Naive thymus-derived CD4-positive, alpha-beta T cell (primary cell): ENCODE data around the gene PFN3. TPM values are rescaled to one million over a fixed set of nuclear protein-coding genes. Genes with fewer than 3 reads are reported as not detected.
A peak's percentile ranks its signal among the peaks of the same experiment; 100 is the strongest.

ENCODE experiments used
- ATAC-seq: fragments of 150-1000 bp; cut with Tn5 transposase; 2 replicates; pipeline ENCODE4 v1.10.0; 2021; ENCODE audit warnings: mild to moderate bottlenecking, moderate library complexity
- CTCF ChIA-PET: fragments of 350-600 bp; sonication (Branson Sonifier 250); formaldehyde crosslinking; loops from one replicate; lab custom pipeline; 2021; ENCODE audit warnings: antibody characterized with exemption; lab: Charles Lee
- POLR2A ChIA-PET: fragments of 350-600 bp; sonication (Branson Sonifier 250); formaldehyde crosslinking; loops from one replicate; lab custom pipeline; 2021; ENCODE audit warnings: antibody characterized with exemption, inconsistent platforms; lab: Charles Lee
- DNase-seq, 9 donors: peaks; one replicate each; pipeline versions ENCODE4 v3.0.0 to v3.0.0-alpha.2; 2020 to 2022; ENCODE audit warnings: mixed read lengths in 1 of 9
- H3K27ac ChIP-seq: one replicate; pipeline ENCODE4 v1.7.0; 2013; ENCODE audit warnings: mild to moderate bottlenecking, low read depth, low read length, moderate library complexity
- H3K27me3 ChIP-seq, 2 donors: one replicate each; pipeline ENCODE4 v1.7.0; 2013; ENCODE audit warnings: low read length in 2 of 2, mild to moderate bottlenecking in 2 of 2, moderate library complexity in 2 of 2; ENCODE audit not compliant: control insufficient read depth in 2 of 2, insufficient read depth in 2 of 2
- H3K36me3 ChIP-seq, 3 experiments: 1 replicate in 2 of 3; 2 replicates in 1 of 3; pipeline ENCODE4 v1.7.0; 2013; ENCODE audit warnings: low read length in 3 of 3, mild to moderate bottlenecking in 3 of 3, moderate library complexity in 1 of 3; ENCODE audit not compliant: insufficient read depth in 3 of 3, control insufficient read depth in 2 of 3
- H3K4me1 ChIP-seq, 2 donors: one replicate each; pipeline ENCODE4 v1.7.0; 2013; ENCODE audit warnings: low read length in 2 of 2, mild to moderate bottlenecking in 2 of 2, moderate library complexity in 1 of 2; ENCODE audit not compliant: control insufficient read depth in 2 of 2, insufficient read depth in 2 of 2
- H3K4me3 ChIP-seq: 2 replicates; pipeline ENCODE4 v1.7.0; 2013; ENCODE audit warnings: mild to moderate bottlenecking, low read length
- H3K9me3 ChIP-seq, 3 experiments: 1 replicate in 2 of 3; 2 replicates in 1 of 3; pipeline ENCODE4 v1.7.0; 2013; ENCODE audit warnings: low read length in 3 of 3; ENCODE audit not compliant: control insufficient read depth in 2 of 3
- H3K27ac Mint-ChIP-seq, 9 donors: one replicate each; pipeline ENCODE4 v1.8.0; 2020 to 2022; ENCODE audit warnings: mixed read lengths in 9 of 9, mild to moderate bottlenecking in 8 of 9, moderate library complexity in 5 of 9, inconsistent platforms in 2 of 9
- H3K27me3 Mint-ChIP-seq, 5 donors: one replicate each; pipeline ENCODE4 v1.8.0; 2021 to 2022; ENCODE audit warnings: mixed read lengths in 5 of 5, mild to moderate bottlenecking in 1 of 5
- H3K36me3 Mint-ChIP-seq, 5 donors: one replicate each; pipeline ENCODE4 v1.8.0; 2020 to 2022; ENCODE audit warnings: mixed read lengths in 5 of 5, mild to moderate bottlenecking in 3 of 5, inconsistent platforms in 1 of 5
- H3K4me1 Mint-ChIP-seq, 7 donors: one replicate each; pipeline ENCODE4 v1.8.0; 2020 to 2022; ENCODE audit warnings: mixed read lengths in 7 of 7, mild to moderate bottlenecking in 3 of 7, inconsistent platforms in 1 of 7
- H3K4me3 Mint-ChIP-seq, 10 donors: one replicate each; pipeline ENCODE4 v1.8.0; 2020 to 2022; ENCODE audit warnings: mild to moderate bottlenecking in 10 of 10, mixed read lengths in 10 of 10, moderate library complexity in 6 of 10, inconsistent platforms in 2 of 10
- H3K9me3 Mint-ChIP-seq, 11 donors: one replicate each; pipeline ENCODE4 v1.8.0; 2020 to 2022; ENCODE audit warnings: mixed read lengths in 11 of 11, mild to moderate bottlenecking in 4 of 11, inconsistent platforms in 1 of 11, moderate library complexity in 1 of 11
- intact Hi-C, 2 donors: fragments of 100-400 bp; cut with micrococcal nuclease; formaldehyde crosslinking; loops; one replicate each; pipeline ENCODE4 v1.15.1; 2023
- polyA plus RNA-seq, 2 donors: library from polyadenylated mRNA; unstranded; fragments of 300-500 nt; fragmentation: Illumina TruSeq; gene quantifications; one replicate each; pipeline ENCODE4 v1.2.3, GENCODE V29; 2021
- total RNA-seq, 6 experiments: library from RNA in 5 of 6; stranded (reverse) in 5 of 6; gene quantifications; 1 replicate in 5 of 6; 2 replicates in 1 of 6; pipeline ENCODE4 v1.2.3 and lab custom pipeline; 2021 to 2026

PFN3 gene
- total and polyA plus RNA-seq, 7 experiments from 2014 or later: not detected

DNA sequence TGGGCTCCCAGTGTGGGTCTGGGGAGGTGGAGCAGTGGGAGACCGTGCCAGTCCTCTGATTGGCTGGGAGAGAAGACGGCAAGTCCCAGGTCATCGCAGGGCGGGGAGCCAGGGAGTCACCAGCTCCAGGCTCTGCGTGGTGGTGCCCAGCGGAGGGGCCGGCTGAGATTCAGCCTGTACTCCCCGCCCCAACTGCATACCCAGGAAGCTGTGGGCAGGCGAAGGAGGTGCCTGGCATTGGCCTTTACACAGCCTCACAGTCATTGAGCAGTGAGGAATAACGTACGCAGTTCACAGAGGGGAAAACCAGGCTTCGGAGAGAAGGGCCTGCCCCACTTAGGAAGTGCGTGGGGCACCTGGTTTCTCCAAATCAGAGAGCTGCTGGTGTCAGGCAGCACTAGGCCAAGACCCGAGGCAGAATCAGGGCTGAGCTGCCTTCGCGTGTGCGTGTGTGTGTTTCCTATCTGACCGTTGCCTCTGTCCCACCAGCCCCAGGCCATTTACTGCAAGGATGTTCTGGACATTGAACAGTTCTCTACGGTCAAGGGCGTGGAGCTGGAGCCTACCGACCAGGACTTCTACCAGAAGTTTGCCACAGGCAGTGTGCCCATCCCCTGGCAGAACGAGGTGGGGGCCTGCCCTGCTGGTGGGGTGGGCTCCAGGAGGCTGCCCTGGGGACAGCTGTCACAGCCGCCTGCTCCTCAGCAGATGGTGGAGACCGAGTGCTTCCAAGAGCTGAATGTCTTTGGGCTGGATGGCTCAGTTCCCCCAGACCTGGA, 39.9 kb upstream of the PFN3 start:
- intact Hi-C loops: no loop called here
- ChIA-PET CTCF (interaction anchor here (0.9 to 3.7 kb wide), 4 partner anchors 11 to 37 kb away, joined by 4 to 25 read pairs (median 10); no protein-coding TSS in a partner anchor), POLR2A (interaction anchor here (1.2 to 23.1 kb wide), 7 partner anchors 8 to 68 kb away, joined by 3 to 804 read pairs (median 8); partner anchors contain the start of gene GRK6)
- H3K27ac ChIP-seq: peak overlapping the region; percentile 84
- Mint-ChIP-seq H3K9me3 (no peaks in the 10 kb centered on the region), H3K27me3 (no peaks in the 10 kb centered on the region), H3K4me3 (peak overlapping the region in 6 of 10 donors; percentile 0 to 59 (median 46)), H3K36me3 (peaks cover 0 to 34% (median 19%) of the 10 kb centered on the region in 5 donors), H3K4me1 (peaks cover 49 to 78% (median 55%) of the 10 kb centered on the region in 7 donors), H3K27ac (peak overlapping the region in 8 of 9 donors; percentile 63 to 92 (median 84))
- peaks cover 9 to 77% (median 24%) of the 10 kb centered on the region in 3 experiments for H3K36me3 ChIP-seq
- H3K4me3 ChIP-seq: no peak overlapping the region
- H3K9me3 ChIP-seq: no peaks in the 10 kb centered on the region
- no peaks in the 10 kb centered on the region for H3K27me3 ChIP-seq
- DNase-seq (peak in 2 of 9 donors; percentile 16 to 75), ATAC-seq (peak; percentile 78)
- peaks cover 4 to 51% of the 10 kb centered on the region in 2 donors for H3K4me1 ChIP-seq

DNA sequence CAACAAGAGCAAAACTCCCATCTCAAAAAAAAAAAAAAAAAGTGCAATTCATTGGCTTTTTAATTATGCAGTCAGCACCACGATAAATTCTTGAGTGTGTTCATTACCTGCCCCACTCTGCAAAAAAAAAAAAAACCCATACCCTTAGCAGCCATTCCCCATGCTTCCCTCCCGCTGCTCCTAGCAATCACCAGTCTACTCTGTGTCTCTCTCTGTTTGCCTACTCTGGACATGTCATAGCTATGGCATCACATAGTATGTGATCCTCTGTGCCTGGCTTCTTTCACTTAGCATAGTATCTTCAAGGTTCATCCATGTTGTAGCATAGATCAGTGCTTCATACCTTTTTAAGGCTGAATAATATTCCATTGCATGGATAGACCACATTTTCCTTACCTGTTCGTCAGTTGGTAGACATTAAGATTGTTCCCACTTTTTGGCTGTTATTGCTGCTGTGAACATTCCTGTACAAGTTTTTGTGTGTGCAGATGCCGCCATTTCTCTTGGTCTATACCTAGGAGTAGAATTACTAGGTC, 39.1 kb upstream of the PFN3 start:
- Mint-ChIP-seq H3K9me3 (no peaks in the 10 kb centered on the region), H3K27me3 (no peaks in the 10 kb centered on the region), H3K4me3 (peak overlapping the region in 8 of 10 donors; percentile 0 to 66 (median 52)), H3K27ac (peak overlapping the region; percentile 26 to 92 (median 83)), H3K4me1 (peaks cover 42 to 77% (median 54%) of the 10 kb centered on the region in 7 donors), H3K36me3 (peaks cover 0 to 34% (median 19%) of the 10 kb centered on the region in 5 donors)
- H3K9me3 ChIP-seq: no peaks in the 10 kb centered on the region
- ATAC-seq (no peak), DNase-seq (no peak)
- no peaks in the 10 kb centered on the region for H3K27me3 ChIP-seq
- peaks cover 9 to 85% (median 28%) of the 10 kb centered on the region in 3 experiments for H3K36me3 ChIP-seq
- peaks cover 10 to 51% of the 10 kb centered on the region in 2 donors for H3K4me1 ChIP-seq
- no peak overlapping the region for H3K4me3 ChIP-seq
- intact Hi-C loops: loop anchor here in 1 of 2 donors (10.0 kb wide), 1 partner anchor 1185 kb away; the partner anchor contains the start of gene CLK4
- ChIA-PET POLR2A (interaction anchor here (1.2 to 23.1 kb wide), 8 partner anchors 9 to 67 kb away, joined by 3 to 804 read pairs (median 8); partner anchors contain the start of genes F12 and GRK6), CTCF (interaction anchor here (0.8 to 3.7 kb wide), 5 partner anchors 8 to 49 kb away, joined by 3 to 25 read pairs (median 5); no protein-coding TSS in a partner anchor)
- peak overlapping the region; percentile 84 for H3K27ac ChIP-seq

DNA sequence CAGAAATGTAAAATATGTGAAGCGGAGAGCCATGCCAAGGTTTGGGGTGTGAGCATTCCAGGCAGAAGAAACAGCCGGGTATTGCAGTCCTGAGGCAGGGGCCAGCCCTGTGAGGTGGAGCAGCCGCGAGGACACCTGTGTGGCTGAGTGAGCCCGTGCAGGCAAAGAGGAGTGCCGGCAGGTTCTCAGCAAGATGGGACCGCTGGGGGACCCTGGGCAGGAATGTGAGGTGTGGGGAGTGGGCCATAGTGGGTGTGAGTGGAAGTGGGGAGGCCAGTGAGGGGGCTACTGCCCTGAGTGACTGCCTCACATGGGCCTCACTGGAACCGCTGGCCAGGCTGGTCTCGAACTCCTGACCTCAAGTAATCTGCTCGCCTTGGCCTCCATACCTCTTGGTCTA, 38.0 kb upstream of the PFN3 start:
- Mint-ChIP-seq H3K27me3 (no peaks in the 10 kb centered on the region), H3K27ac (peak overlapping the region in 8 of 9 donors; percentile 72 to 92 (median 81)), H3K9me3 (no peaks in the 10 kb centered on the region), H3K4me1 (peaks cover 40 to 80% (median 60%) of the 10 kb centered on the region in 7 donors), H3K36me3 (peaks cover 0 to 41% (median 26%) of the 10 kb centered on the region in 5 donors), H3K4me3 (peak overlapping the region in 7 of 10 donors; percentile 2 to 62 (median 45))
- Histone ChIP-seq H3K27ac (peak overlapping the region; percentile 57), H3K4me3 (no peak overlapping the region), H3K9me3 (no peaks in the 10 kb centered on the region), H3K27me3 (no peaks in the 10 kb centered on the region), H3K36me3 (peaks cover 17 to 96% (median 36%) of the 10 kb centered on the region in 3 experiments), H3K4me1 (peaks cover 21 to 58% of the 10 kb centered on the region in 2 donors)
- no peak for DNase-seq
- intact Hi-C loops: loop anchor here in 1 of 2 donors (10.0 kb wide), 1 partner anchor 1186 kb away; the partner anchor contains the start of gene CLK4
- CTCF ChIA-PET: interaction anchor here (1.1 to 3.7 kb wide), 2 partner anchors 32 to 35 kb away, joined by 6 to 25 read pairs; no protein-coding TSS in a partner anchor
- POLR2A ChIA-PET: interaction anchor here (1.5 to 23.1 kb wide), 5 partner anchors 8 to 49 kb away, joined by 3 to 804 read pairs (median 32); partner anchors contain the start of genes F12, GRK6 and PRR7
- no peak for ATAC-seq

DNA sequence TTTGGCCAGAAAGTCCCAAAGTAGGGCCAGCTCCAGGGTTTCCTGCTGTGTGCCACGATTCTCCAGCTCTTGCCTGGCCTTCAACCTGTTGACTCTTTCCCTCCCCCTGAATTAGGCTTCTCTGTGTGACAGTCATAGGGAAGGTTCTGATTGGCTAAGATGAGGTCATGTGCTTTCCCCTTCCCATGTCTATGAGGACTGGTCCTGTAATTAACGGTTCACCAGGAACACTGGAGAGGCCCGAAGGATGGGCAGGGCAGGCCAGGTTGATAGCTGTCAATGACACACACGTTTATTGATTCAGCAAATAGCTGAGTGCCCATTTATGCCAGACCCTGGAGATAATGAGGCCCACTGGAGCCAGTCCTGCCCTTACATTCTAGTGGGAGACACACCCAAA, 37.2 kb upstream of the PFN3 start:
- no peaks in the 10 kb centered on the region for H3K27me3 ChIP-seq
- H3K27ac Mint-ChIP-seq: peak overlapping the region in 8 of 9 donors; percentile 59 to 92 (median 78)
- H3K9me3 ChIP-seq: no peaks in the 10 kb centered on the region
- peak overlapping the region in 5 of 10 donors; percentile 21 to 62 (median 42) for H3K4me3 Mint-ChIP-seq
- intact Hi-C loops: loop anchor here in 1 of 2 donors (10.0 kb wide), 1 partner anchor 1187 kb away; the partner anchor contains the start of gene CLK4
- peaks cover 30 to 67% of the 10 kb centered on the region in 2 donors for H3K4me1 ChIP-seq
- no peak for DNase-seq
- H3K36me3 Mint-ChIP-seq: peaks cover 0 to 44% (median 29%) of the 10 kb centered on the region in 5 donors
- no peak overlapping the region for H3K4me3 ChIP-seq
- H3K4me1 Mint-ChIP-seq: peaks cover 40 to 88% (median 64%) of the 10 kb centered on the region in 7 donors
- H3K27me3 Mint-ChIP-seq: no peaks in the 10 kb centered on the region
- CTCF ChIA-PET: interaction anchor here (0.7 to 1.7 kb wide), 3 partner anchors 18 to 47 kb away, joined by 4 to 8 read pairs (median 6); no protein-coding TSS in a partner anchor
- no peaks in the 10 kb centered on the region for H3K9me3 Mint-ChIP-seq
- POLR2A ChIA-PET: interaction anchor here (1.1 to 23.1 kb wide), 5 partner anchors 9 to 59 kb away, joined by 4 to 804 read pairs (median 32); partner anchors contain the start of genes GRK6 and PRR7
- peak overlapping the region; percentile 58 for H3K27ac ChIP-seq
- H3K36me3 ChIP-seq: peaks cover 21 to 97% (median 42%) of the 10 kb centered on the region in 3 experiments
- no peak for ATAC-seq

DNA sequence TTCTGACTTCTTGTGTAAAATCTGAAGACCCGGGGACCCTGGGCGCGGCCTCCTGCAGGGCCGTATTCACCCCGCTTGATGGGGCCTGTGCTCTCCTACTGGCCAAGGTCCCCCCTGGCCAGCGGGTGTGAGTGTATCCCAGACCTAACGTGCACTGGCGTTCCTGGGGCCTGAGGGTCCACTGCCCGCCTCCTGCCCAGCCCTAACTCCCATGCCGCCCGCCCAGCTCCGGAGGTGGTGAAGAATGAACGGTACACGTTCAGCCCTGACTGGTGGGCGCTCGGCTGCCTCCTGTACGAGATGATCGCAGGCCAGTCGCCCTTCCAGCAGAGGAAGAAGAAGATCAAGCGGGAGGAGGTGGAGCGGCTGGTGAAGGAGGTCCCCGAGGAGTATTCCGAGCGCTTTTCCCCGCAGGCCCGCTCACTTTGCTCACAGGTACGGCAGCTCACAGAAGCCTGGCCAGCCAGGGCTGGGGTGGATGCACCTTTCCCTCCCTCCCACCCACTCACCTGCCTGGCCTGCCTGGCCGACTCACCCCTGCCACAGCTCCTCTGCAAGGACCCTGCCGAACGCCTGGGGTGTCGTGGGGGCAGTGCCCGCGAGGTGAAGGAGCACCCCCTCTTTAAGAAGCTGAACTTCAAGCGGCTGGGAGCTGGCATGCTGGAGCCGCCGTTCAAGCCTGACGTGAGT, 35.5 kb upstream of the PFN3 start:
- no peak for DNase-seq
- ChIA-PET POLR2A (interaction anchor here (1.5 to 23.1 kb wide), 4 partner anchors 11 to 28 kb away, joined by 3 to 804 read pairs (median 36); partner anchors contain the start of genes GRK6 and PRR7), CTCF (interaction anchor here (1.7 kb wide), 1 partner anchor 33 kb away, joined by 8 read pairs; no protein-coding TSS in a partner anchor)
- intact Hi-C loops: loop anchor here in 1 of 2 donors (10.0 kb wide), 1 partner anchor 1189 kb away; the partner anchor contains the start of gene CLK4
- Mint-ChIP-seq H3K9me3 (no peaks in the 10 kb centered on the region), H3K4me3 (peak overlapping the region in 2 of 10 donors; percentile 17 to 87), H3K36me3 (peaks cover 0 to 42% (median 34%) of the 10 kb centered on the region in 5 donors), H3K27me3 (no peaks in the 10 kb centered on the region), H3K27ac (peak overlapping the region in 5 of 9 donors; percentile 82 to 96 (median 89)), H3K4me1 (peaks cover 40 to 93% (median 69%) of the 10 kb centered on the region in 7 donors)
- H3K27ac ChIP-seq: peak overlapping the region; percentile 92
- no peak overlapping the region for H3K4me3 ChIP-seq
- H3K36me3 ChIP-seq: peaks cover 29 to 89% (median 47%) of the 10 kb centered on the region in 3 experiments
- H3K9me3 ChIP-seq: no peaks in the 10 kb centered on the region
- ATAC-seq: no peak
- H3K27me3 ChIP-seq: no peaks in the 10 kb centered on the region
- peaks cover 46 to 83% of the 10 kb centered on the region in 2 donors for H3K4me1 ChIP-seq
